ENCODE results near the gene FOXL3.

DNA sequence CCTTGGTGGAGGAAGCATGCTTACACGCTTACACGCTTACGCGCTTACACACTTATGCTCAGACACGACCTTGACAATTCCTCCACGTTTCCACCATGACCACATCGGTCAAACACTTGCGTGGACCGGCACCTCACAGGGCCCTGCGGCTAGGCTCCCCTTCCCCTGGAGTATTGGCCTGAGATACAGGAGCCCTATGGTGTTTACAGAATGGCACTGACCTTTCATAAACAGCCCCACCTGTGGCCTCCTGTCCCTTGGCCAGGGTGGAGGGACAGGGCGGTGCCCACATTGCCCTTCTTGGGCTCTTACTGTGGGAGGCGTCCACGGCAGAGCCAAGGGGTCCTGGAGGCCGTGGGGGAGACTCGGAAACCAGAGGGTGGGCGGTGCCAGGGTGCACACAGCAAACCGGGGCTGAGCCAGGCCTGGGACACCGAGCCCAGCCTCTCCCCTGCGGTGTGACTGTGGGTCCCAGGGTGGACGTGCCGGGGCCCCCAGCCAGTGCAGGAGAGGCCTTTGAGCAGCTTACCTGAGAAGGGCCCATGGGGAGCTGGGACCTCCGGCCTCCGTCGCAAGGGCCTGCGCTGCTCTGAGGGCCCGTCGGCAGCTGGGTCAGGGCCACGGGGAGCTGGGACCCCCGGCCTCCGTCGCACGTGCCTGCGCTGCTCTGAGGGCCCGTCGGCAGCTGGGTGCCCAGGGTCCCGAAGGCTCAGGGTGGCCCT, 44.2 kb upstream of the FOXL3 start:
- TF ChIP-seq CTCF (IDR thresholded peaks at IDR 0.05) (no peak), POLR2A (IDR thresholded peaks at IDR 0.05) (no peak)
